OCI-LY1 (cell line): ENCODE results near the gene TRIO.

ENCODE experiments used
- CTCF ChIP-seq: fragments of 200-600 bp; sonication (generic), shearing (Covaris generic); IDR thresholded peaks from 2 replicates; pipeline ENCODE4 v1.5.1; 2017; ENCODE audit warnings: mild to moderate bottlenecking, antibody characterized with exemption, low read length, moderate library complexity, mixed read lengths
- EZH2 ChIP-seq: fragments of 200-600 bp; sonication (generic), shearing (Covaris generic); IDR thresholded peaks from 2 replicates; pipeline ENCODE4 v1.8.0; 2017; ENCODE audit warnings: borderline replicate concordance, mixed run types, mild to moderate bottlenecking, antibody characterized with exemption, low read length, moderate library complexity, mixed read lengths

GRCh38 chr5:14222206-14222605 lies 79.1 kb downstream of the TRIO start:
- TF ChIP-seq CTCF (no peak), EZH2 (no peak)
